Panc1 (cell line): ENCODE data around the gene TGIF1. TPM values are rescaled to one million over a fixed set of nuclear protein-coding genes. Genes with fewer than 3 reads are reported as not detected.

Experiments used
- ATAC-seq: fragments of 200-7000 bp; cut with Tn5 transposase; 2 replicates; pipeline ENCODE4 v1.9.1; 2020; ENCODE audit warnings: mild to moderate bottlenecking, moderate library complexity
- BruUV-seq: library from RNA; stranded (reverse); fragments of 400-500 nt; replicated peaks from 2 replicates; lab custom pipeline; 2021; lab: Mats Ljungman, UMichigan
- CTCF ChIA-PET: fragments of 300-600 bp; sonication (Branson Sonifier 250); formaldehyde crosslinking; loops from one replicate; lab custom pipeline; 2022; ENCODE audit warnings: antibody characterized with exemption; lab: Charles Lee
- POLR2A ChIA-PET: fragments of 300-600 bp; sonication (Branson Sonifier 250); formaldehyde crosslinking; loops from one replicate; lab custom pipeline; 2022; ENCODE audit warnings: antibody characterized with exemption; lab: Charles Lee
- DNase-seq: peaks from one replicate; pipeline ENCODE4 v3.0.0-alpha.2; 2010; ENCODE audit warnings: low read depth, low spot score
- H3K27ac ChIP-seq: 2 replicates; pipeline ENCODE4 v1.5.1; 2011; ENCODE audit warnings: mild to moderate bottlenecking, low read length, inconsistent platforms
- H3K27me3 ChIP-seq: fragments of 200-500 bp; sonication (Bioruptor generic); 2 replicates; pipeline ENCODE4 v1.6.0; 2014; ENCODE audit warnings: low read length, inconsistent platforms; ENCODE audit not compliant: control insufficient read depth, insufficient read depth
- H3K36me3 ChIP-seq: fragments of 200-500 bp; sonication (Bioruptor generic); 2 replicates; pipeline ENCODE4 v1.5.1; 2014; ENCODE audit warnings: inconsistent platforms, mild to moderate bottlenecking, low read length, moderate library complexity; ENCODE audit not compliant: control insufficient read depth, insufficient read depth
- H3K4me1 ChIP-seq: 2 replicates; pipeline ENCODE4 v1.5.1; 2011; ENCODE audit warnings: inconsistent platforms, mild to moderate bottlenecking, low read length, moderate library complexity; ENCODE audit not compliant: control insufficient read depth, insufficient read depth
- H3K4me3 ChIP-seq, 2 experiments: 2 replicates each; pipeline ENCODE4 v1.5.1; 2011 to 2012; ENCODE audit warnings: low read depth in 2 of 2, low read length in 2 of 2, mild to moderate bottlenecking in 2 of 2, inconsistent platforms in 1 of 2, moderate library complexity in 1 of 2
- H3K9me3 ChIP-seq: fragments of 200-500 bp; sonication (Bioruptor generic); 2 replicates; pipeline ENCODE4 v1.5.1; 2014; ENCODE audit warnings: low read depth, mild to moderate bottlenecking, inconsistent platforms, low read length, moderate library complexity; ENCODE audit not compliant: control insufficient read depth, insufficient read depth
- POLR2AphosphoS5 ChIP-seq: IDR thresholded peaks from 2 replicates; pipeline ENCODE4 v1.6.1; 2012; ENCODE audit warnings: mild to moderate bottlenecking, low read depth, low read length, moderate library complexity
- SIN3A ChIP-seq: IDR thresholded peaks from 2 replicates; pipeline ENCODE4 v1.6.1; 2012; ENCODE audit warnings: low read depth, mild to moderate bottlenecking, low read length, moderate library complexity, borderline replicate concordance; ENCODE audit not compliant: insufficient read depth
- TCF7L2 ChIP-seq: IDR thresholded peaks from 2 replicates; pipeline ENCODE4 v1.6.1; 2011; ENCODE audit warnings: mild to moderate bottlenecking, low read depth, low read length, inconsistent platforms
- in situ Hi-C: cut with HindIII; loops from 2 replicates; pipeline ENCODE4 v1.10.0; 2016; ENCODE audit warnings: low sequenced_read_pairs, low pct_unique_long_range_greater_than_20kb
- intact Hi-C: fragments of 100-400 bp; cut with micrococcal nuclease; formaldehyde crosslinking; loops from one replicate; pipeline ENCODE4 v1.10.0; 2022; ENCODE audit not compliant: unreplicated experiment
- total RNA-seq: library from RNA; stranded (reverse); gene quantifications from one replicate; pipeline ENCODE4 v1.2.1, GENCODE V29; 2021; ENCODE audit not compliant: unreplicated experiment
- TF ChIP-seq, protein P1 (sequence below): fragments of 450-650 bp; IDR thresholded peaks from 2 replicates; pipeline ENCODE4 v1.5.1; 2017; ENCODE audit warnings: mild to moderate bottlenecking
- TF ChIP-seq, protein P2 (sequence below), 2 experiments: IDR thresholded peaks; 2 replicates each; pipeline ENCODE4 v1.6.1; 2011 to 2012; ENCODE audit warnings: low read depth in 2 of 2, control low read depth in 1 of 2, low read length in 1 of 2, mild to moderate bottlenecking in 1 of 2, moderate library complexity in 1 of 2; ENCODE audit not compliant: insufficient read depth in 1 of 2

The TGIF1 gene
- total RNA-seq, 1 experiment from 2014 or later, result 171 TPM

DNA sequence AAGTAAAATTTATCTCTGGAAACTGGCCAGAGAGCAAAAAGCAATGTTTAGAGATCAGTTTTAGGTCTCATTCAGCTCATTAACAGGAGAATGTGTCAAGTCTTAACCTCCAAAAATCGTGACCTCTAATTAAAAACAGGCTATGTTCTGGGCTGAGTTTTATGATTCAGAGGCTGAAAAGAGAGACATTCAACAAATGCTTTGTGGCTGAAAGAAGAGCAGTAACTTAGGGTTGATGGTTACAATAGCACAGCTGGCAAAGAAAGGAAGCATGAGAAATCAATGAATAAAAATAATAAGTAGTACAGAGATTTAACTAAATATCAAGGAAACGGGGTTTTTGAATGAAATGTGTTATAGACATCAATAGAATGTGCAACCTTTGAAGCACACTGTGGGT is 13.1 kb downstream of the TGIF1 start:
- H3K27ac ChIP-seq, result peak overlapping the region; percentile 100
- H3K36me3 ChIP-seq, result peaks cover 24% of the 10 kb centered on the region
- DNase-seq, result no peak
- POLR2A ChIA-PET, result no interaction called here
- intact Hi-C loops (no loop called here), in situ Hi-C loops (no loop called here)
- H3K4me3 ChIP-seq, result no peak overlapping the region
- H3K4me1 ChIP-seq, result peaks cover 70% of the 10 kb centered on the region
- H3K27me3 ChIP-seq, result no peaks in the 10 kb centered on the region
- ATAC-seq, result no peak
- no TSS peak for BruUV-seq
- TF ChIP-seq TCF7L2, result no peak
- TF ChIP-seq, protein P1, sequence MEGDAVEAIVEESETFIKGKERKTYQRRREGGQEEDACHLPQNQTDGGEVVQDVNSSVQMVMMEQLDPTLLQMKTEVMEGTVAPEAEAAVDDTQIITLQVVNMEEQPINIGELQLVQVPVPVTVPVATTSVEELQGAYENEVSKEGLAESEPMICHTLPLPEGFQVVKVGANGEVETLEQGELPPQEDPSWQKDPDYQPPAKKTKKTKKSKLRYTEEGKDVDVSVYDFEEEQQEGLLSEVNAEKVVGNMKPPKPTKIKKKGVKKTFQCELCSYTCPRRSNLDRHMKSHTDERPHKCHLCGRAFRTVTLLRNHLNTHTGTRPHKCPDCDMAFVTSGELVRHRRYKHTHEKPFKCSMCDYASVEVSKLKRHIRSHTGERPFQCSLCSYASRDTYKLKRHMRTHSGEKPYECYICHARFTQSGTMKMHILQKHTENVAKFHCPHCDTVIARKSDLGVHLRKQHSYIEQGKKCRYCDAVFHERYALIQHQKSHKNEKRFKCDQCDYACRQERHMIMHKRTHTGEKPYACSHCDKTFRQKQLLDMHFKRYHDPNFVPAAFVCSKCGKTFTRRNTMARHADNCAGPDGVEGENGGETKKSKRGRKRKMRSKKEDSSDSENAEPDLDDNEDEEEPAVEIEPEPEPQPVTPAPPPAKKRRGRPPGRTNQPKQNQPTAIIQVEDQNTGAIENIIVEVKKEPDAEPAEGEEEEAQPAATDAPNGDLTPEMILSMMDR, result no peak
- TF ChIP-seq, protein P2, sequence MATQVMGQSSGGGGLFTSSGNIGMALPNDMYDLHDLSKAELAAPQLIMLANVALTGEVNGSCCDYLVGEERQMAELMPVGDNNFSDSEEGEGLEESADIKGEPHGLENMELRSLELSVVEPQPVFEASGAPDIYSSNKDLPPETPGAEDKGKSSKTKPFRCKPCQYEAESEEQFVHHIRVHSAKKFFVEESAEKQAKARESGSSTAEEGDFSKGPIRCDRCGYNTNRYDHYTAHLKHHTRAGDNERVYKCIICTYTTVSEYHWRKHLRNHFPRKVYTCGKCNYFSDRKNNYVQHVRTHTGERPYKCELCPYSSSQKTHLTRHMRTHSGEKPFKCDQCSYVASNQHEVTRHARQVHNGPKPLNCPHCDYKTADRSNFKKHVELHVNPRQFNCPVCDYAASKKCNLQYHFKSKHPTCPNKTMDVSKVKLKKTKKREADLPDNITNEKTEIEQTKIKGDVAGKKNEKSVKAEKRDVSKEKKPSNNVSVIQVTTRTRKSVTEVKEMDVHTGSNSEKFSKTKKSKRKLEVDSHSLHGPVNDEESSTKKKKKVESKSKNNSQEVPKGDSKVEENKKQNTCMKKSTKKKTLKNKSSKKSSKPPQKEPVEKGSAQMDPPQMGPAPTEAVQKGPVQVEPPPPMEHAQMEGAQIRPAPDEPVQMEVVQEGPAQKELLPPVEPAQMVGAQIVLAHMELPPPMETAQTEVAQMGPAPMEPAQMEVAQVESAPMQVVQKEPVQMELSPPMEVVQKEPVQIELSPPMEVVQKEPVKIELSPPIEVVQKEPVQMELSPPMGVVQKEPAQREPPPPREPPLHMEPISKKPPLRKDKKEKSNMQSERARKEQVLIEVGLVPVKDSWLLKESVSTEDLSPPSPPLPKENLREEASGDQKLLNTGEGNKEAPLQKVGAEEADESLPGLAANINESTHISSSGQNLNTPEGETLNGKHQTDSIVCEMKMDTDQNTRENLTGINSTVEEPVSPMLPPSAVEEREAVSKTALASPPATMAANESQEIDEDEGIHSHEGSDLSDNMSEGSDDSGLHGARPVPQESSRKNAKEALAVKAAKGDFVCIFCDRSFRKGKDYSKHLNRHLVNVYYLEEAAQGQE (IDR thresholded peaks at IDR 0.05; ENCODE audit: insufficient read depth in 1 of 2, low read depth in 2 of 2, low read length in 1 of 2), result no peak
- no peak; the same call in 1 of the 2 replicates for TF ChIP-seq POLR2AphosphoS5
- no peak for TF ChIP-seq SIN3A
- CTCF ChIA-PET, result no interaction called here
- no peaks in the 10 kb centered on the region; the same call in 1 of the 2 replicates for H3K9me3 ChIP-seq

DNA sequence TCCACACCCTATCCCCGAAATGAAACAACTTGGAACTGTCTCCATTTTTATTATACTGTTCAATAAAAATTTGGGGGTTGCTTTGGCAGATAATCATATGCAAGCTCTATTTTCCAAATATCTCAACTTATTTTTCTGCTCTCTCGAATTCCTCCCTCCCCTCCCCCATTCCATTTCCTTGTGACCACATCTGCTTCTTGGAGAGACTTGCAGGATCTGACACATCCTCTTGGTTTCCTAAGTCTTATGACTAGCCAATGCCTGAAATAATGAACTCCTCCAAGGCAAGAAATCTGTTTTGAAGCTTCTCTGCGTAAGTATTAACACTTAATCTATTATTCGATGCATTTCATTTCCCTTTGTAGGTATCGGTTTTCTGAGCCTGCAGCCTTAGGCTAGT is 16.1 kb downstream of the TGIF1 start:
- Histone ChIP-seq H3K9me3 (no peaks in the 10 kb centered on the region; the same call in 1 of the 2 replicates), H3K4me1 (peaks cover 43% of the 10 kb centered on the region), H3K4me3 (no peak overlapping the region), H3K36me3 (0 out of 2 replicates have a peak, but pooled peaks cover 3% of the 10 kb centered on the region), H3K27ac (peak overlapping the region; percentile 94), H3K27me3 (no peaks in the 10 kb centered on the region)
- ChIA-PET CTCF (interaction anchor here (0.6 kb wide), 1 partner anchor 130 kb away, joined by 3 read pairs; no protein-coding TSS in a partner anchor), POLR2A (interaction anchor here (0.6 to 1.5 kb wide), 5 partner anchors 26 to 188 kb away, joined by 3 to 9 read pairs (median 5); no protein-coding TSS in a partner anchor)
- no TSS peak for BruUV-seq
- in situ Hi-C loops (no loop called here), intact Hi-C loops (no loop called here)
- DNase-seq, result no peak
- ATAC-seq, result peak; percentile 59
- TF ChIP-seq TCF7L2 (no peak), POLR2AphosphoS5 (no peak; the same call in 1 of the 2 replicates), SIN3A (no peak)
- TF ChIP-seq, protein P2 (IDR thresholded peaks at IDR 0.05; ENCODE audit: insufficient read depth in 1 of 2, low read depth in 2 of 2, low read length in 1 of 2), result no peak
- TF ChIP-seq, protein P1, result no peak
